ENCODE measurements around the gene MISP.

Gene MISP

DNA sequence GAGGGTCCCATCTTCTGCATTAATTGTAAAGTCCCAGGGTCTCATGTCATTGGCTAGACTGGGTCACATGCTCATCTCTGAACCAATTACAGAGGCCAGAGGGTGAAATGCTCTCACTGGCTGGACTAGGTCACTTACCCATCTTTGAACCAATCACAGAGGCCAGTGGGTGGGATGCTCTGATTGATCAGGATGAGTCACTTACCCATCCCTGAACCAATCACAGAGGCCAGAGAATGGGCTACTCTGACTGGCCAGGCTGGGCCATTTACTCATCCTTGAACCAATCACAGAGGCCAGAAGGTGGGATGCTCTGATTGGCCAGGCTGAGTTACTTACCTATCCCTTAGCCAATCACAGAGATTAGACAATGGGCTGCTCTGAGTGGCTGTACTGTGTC, 5.3 kb downstream of the MISP start:
- Histone ChIP-seq H3K27me3 (ENCODE audit: control insufficient read depth in 5 of 5, insufficient read depth in 4 of 5, low read length in 5 of 5) (no peaks in the 10 kb centered on the region), H3K9me3 (ENCODE audit: control insufficient read depth in 5 of 5, low read length in 5 of 5) (peaks cover 0 to 12% (median 8%) of the 10 kb centered on the region in 5 donors), H3K9ac (ENCODE audit: low read length in 5 of 5) (no peak overlapping the region), H3K27ac (ENCODE audit: low read depth, low read length) (no peak overlapping the region), H3K4me1 (ENCODE audit: control insufficient read depth in 5 of 5, insufficient read depth in 5 of 5, low read length in 5 of 5) (peaks cover 0 to 13% (median 6%) of the 10 kb centered on the region in 5 donors), H3K4me3 (ENCODE audit: low read depth in 1 of 5, low read length in 5 of 5) (no peak overlapping the region), H3K36me3 (ENCODE audit: control insufficient read depth in 5 of 5, insufficient read depth in 5 of 5, low read length in 5 of 5) (no peaks in the 10 kb centered on the region)

DNA sequence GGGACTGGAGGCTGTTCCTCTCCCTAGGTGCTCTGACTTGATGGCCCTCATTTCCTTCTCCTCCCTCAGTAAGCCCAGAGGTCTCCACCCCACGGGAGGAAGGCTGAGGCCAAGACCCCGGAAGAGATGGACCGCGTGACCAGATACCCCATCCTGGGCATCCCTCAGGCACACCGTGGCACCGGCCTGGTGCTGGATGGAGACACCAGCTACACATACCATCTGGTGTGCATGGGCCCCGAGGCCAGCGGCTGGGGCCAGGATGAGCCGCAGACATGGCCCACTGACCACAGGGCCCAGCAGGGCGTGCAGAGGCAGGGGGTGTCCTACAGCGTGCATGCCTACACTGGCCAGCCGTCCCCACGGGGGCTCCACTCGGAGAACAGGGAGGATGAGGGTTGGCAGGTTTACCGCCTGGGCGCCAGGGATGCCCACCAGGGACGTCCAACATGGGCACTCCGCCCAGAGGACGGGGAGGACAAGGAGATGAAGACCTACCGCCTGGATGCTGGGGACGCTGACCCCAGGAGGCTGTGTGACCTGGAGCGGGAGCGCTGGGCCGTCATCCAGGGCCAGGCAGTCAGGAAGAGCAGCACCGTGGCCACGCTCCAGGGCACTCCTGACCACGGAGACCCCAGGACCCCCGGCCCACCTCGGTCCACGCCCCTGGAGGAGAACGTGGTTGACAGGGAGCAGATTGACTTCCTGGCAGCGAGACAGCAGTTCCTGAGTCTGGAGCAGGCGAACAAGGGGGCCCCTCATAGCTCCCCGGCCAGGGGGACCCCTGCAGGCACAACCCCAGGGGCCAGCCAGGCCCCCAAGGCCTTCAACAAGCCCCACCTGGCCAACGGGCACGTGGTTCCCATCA, 6.1 kb downstream of the MISP start:
- no peaks in the 10 kb centered on the region for H3K27me3 ChIP-seq (ENCODE audit: control insufficient read depth in 5 of 5, insufficient read depth in 4 of 5, low read length in 5 of 5)
- no peak overlapping the region for H3K27ac ChIP-seq (ENCODE audit: low read depth, low read length)
- peaks cover 0 to 12% (median 6%) of the 10 kb centered on the region in 5 donors for H3K4me1 ChIP-seq (ENCODE audit: control insufficient read depth in 5 of 5, insufficient read depth in 5 of 5, low read length in 5 of 5)
- no peaks in the 10 kb centered on the region for H3K36me3 ChIP-seq (ENCODE audit: control insufficient read depth in 5 of 5, insufficient read depth in 5 of 5, low read length in 5 of 5)
- H3K9ac ChIP-seq (ENCODE audit: low read length in 5 of 5) = no peak overlapping the region
- no peak overlapping the region for H3K4me3 ChIP-seq (ENCODE audit: low read depth in 1 of 5, low read length in 5 of 5)
- peaks cover 0 to 12% (median 8%) of the 10 kb centered on the region in 5 donors for H3K9me3 ChIP-seq (ENCODE audit: control insufficient read depth in 5 of 5, low read length in 5 of 5)

DNA sequence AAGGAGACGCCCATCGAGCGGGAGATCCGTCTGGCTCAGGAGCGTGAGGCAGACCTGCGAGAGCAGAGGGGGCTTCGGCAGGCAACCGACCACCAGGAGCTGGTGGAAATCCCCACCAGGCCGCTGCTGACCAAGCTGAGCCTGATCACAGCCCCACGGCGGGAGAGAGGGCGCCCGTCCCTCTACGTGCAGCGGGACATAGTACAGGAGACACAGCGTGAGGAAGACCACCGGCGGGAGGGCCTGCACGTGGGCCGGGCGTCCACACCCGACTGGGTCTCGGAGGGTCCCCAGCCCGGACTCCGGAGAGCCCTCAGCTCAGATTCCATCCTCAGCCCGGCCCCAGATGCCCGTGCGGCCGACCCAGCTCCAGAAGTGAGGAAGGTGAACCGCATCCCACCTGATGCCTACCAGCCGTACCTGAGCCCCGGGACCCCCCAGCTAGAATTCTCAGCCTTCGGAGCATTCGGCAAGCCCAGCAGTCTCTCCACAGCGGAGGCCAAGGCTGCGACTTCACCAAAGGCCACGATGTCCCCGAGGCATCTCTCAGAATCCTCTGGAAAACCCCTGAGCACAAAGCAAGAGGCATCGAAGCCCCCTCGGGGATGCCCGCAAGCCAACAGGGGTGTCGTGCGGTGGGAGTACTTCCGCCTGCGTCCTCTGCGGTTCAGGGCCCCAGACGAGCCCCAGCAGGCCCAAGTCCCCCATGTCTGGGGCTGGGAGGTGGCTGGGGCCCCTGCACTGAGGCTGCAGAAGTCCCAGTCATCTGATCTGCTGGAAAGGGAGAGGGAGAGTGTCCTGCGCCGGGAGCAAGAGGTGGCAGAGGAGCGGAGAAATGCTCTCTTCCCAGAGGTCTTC, 7.1 kb downstream of the MISP start:
- H3K9ac ChIP-seq (ENCODE audit: low read length in 5 of 5) = no peak overlapping the region
- H3K4me1 ChIP-seq (ENCODE audit: control insufficient read depth in 5 of 5, insufficient read depth in 5 of 5, low read length in 5 of 5) = peaks cover 0 to 6% (median 1%) of the 10 kb centered on the region in 5 donors
- peaks cover 0 to 12% (median 8%) of the 10 kb centered on the region in 5 donors for H3K9me3 ChIP-seq (ENCODE audit: control insufficient read depth in 5 of 5, low read length in 5 of 5)
- no peak overlapping the region for H3K27ac ChIP-seq (ENCODE audit: low read depth, low read length)
- H3K27me3 ChIP-seq (ENCODE audit: control insufficient read depth in 5 of 5, insufficient read depth in 4 of 5, low read length in 5 of 5) = no peaks in the 10 kb centered on the region
- H3K4me3 ChIP-seq (ENCODE audit: low read depth in 1 of 5, low read length in 5 of 5) = no peak overlapping the region
- no peaks in the 10 kb centered on the region for H3K36me3 ChIP-seq (ENCODE audit: control insufficient read depth in 5 of 5, insufficient read depth in 5 of 5, low read length in 5 of 5)

DNA sequence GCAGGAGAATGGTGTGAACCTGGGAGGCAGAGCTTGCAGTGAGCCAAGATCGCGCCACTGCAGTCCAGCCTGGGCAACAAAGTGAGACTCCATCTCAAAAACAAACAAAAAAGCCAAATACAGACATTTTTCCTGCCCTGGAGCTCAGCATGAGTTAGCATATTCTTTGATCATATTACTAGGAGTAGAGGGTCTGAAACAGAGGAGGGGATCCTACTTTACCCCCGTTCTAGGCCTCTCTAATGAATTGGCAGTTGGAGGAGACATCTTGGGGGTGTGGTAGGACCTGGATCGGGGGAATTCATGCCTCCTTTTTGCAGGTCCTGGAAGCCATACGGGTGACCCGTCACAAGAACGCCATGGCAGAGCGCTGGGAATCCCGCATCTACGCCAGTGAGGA, 12.3 kb downstream of the MISP start:
- Histone ChIP-seq H3K27ac (ENCODE audit: low read depth, low read length) (no peak overlapping the region), H3K27me3 (ENCODE audit: control insufficient read depth in 5 of 5, insufficient read depth in 4 of 5, low read length in 5 of 5) (no peaks in the 10 kb centered on the region), H3K36me3 (ENCODE audit: control insufficient read depth in 5 of 5, insufficient read depth in 5 of 5, low read length in 5 of 5) (no peaks in the 10 kb centered on the region), H3K4me1 (ENCODE audit: control insufficient read depth in 5 of 5, insufficient read depth in 5 of 5, low read length in 5 of 5) (peaks cover 0 to under 1% (median 0%) of the 10 kb centered on the region in 5 donors), H3K9me3 (ENCODE audit: control insufficient read depth in 5 of 5, low read length in 5 of 5) (peaks cover 0 to 7% (median 6%) of the 10 kb centered on the region in 5 donors), H3K9ac (ENCODE audit: low read length in 5 of 5) (no peak overlapping the region), H3K4me3 (ENCODE audit: low read depth in 1 of 5, low read length in 5 of 5) (no peak overlapping the region)

DNA sequence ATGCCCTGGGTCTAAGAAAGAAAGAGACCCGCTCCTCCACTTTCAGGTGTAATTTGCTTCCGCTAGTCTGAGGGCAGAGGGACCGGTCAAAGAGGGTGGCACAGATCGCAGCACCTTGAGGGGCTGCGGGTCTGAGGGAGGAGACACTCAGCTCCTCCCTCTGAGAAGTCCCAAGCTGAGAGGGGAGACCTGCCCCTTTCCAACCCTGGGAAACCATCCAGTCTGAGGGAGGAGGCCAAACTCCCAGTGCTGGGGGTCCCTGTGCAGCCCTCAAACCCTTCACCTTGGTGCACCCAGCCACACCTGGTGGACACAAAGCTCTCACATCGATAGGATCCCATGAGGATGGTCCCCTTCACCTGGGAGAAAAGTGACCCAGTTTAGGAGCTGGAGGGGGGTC, 13.0 kb downstream of the MISP start:
- Histone ChIP-seq H3K27ac (ENCODE audit: low read depth, low read length) (no peak overlapping the region), H3K4me3 (ENCODE audit: low read depth in 1 of 5, low read length in 5 of 5) (no peak overlapping the region), H3K9me3 (ENCODE audit: control insufficient read depth in 5 of 5, low read length in 5 of 5) (peaks cover 0 to under 1% (median 0%) of the 10 kb centered on the region in 5 donors), H3K27me3 (ENCODE audit: control insufficient read depth in 5 of 5, insufficient read depth in 4 of 5, low read length in 5 of 5) (no peaks in the 10 kb centered on the region), H3K9ac (ENCODE audit: low read length in 5 of 5) (no peak overlapping the region), H3K4me1 (ENCODE audit: control insufficient read depth in 5 of 5, insufficient read depth in 5 of 5, low read length in 5 of 5) (peaks cover 0 to 6% (median 5%) of the 10 kb centered on the region in 5 donors), H3K36me3 (ENCODE audit: control insufficient read depth in 5 of 5, insufficient read depth in 5 of 5, low read length in 5 of 5) (no peaks in the 10 kb centered on the region)

DNA sequence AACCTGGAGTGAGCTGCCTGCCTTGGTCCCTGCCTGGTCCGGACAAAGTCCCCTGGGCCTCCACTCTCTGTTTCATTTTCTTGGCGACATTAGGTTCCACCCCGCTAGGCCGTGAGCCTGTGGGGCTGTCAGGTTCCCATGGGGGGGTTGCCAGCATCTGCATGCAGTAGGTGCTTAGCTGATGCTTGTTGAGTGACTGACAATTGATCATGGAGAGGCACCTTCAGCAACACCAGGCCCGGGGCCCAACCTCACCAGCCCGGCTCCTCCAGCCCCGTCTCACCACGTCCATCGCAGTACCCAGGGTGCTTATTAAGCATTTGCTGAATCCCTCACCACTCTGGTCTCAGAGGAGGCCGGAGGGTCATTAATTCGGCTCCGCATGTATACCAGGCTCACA, 13.4 kb downstream of the MISP start:
- no peak overlapping the region for H3K9ac ChIP-seq (ENCODE audit: low read length in 5 of 5)
- H3K27ac ChIP-seq (ENCODE audit: low read depth, low read length) = no peak overlapping the region
- H3K9me3 ChIP-seq (ENCODE audit: control insufficient read depth in 5 of 5, low read length in 5 of 5) = no peaks in the 10 kb centered on the region
- no peaks in the 10 kb centered on the region for H3K27me3 ChIP-seq (ENCODE audit: control insufficient read depth in 5 of 5, insufficient read depth in 4 of 5, low read length in 5 of 5)
- peaks cover 0 to 6% (median 5%) of the 10 kb centered on the region in 5 donors for H3K4me1 ChIP-seq (ENCODE audit: control insufficient read depth in 5 of 5, insufficient read depth in 5 of 5, low read length in 5 of 5)
- H3K4me3 ChIP-seq (ENCODE audit: low read depth in 1 of 5, low read length in 5 of 5) = no peak overlapping the region
- H3K36me3 ChIP-seq (ENCODE audit: control insufficient read depth in 5 of 5, insufficient read depth in 5 of 5, low read length in 5 of 5) = no peaks in the 10 kb centered on the region

DNA sequence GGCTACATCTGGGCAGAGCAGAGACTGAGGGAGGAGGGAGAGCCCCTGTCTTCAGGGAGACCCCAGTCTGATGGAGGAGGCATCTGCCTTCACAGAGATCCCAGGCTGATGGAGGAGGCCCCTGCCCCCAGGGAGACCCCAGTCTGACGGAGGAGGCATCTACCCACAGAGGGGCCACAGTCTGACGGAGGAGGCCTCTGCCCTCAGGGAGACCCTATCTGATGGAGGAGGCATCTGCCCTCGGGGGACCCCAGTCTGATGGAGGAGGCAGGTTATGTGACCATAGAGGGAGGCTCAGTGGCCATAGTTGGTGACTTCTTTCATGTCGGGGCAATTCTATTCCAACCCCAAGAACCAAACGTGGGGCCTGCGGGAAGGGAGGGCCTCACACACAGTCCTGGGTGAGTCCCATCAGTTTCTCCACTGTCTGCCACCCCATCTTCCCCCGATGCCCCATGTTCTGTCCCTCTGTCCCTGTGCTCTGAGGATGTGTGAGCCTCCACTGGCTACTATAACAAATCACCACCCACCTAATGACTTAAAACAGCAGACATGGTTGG, 14.3 kb downstream of the MISP start:
- H3K9ac ChIP-seq (ENCODE audit: low read length in 5 of 5) = no peak overlapping the region
- H3K27ac ChIP-seq (ENCODE audit: low read depth, low read length) = no peak overlapping the region
- no peaks in the 10 kb centered on the region for H3K27me3 ChIP-seq (ENCODE audit: control insufficient read depth in 5 of 5, insufficient read depth in 4 of 5, low read length in 5 of 5)
- H3K9me3 ChIP-seq (ENCODE audit: control insufficient read depth in 5 of 5, low read length in 5 of 5) = no peaks in the 10 kb centered on the region
- H3K4me1 ChIP-seq (ENCODE audit: control insufficient read depth in 5 of 5, insufficient read depth in 5 of 5, low read length in 5 of 5) = peaks cover 0 to 6% (median 5%) of the 10 kb centered on the region in 5 donors
- H3K36me3 ChIP-seq (ENCODE audit: control insufficient read depth in 5 of 5, insufficient read depth in 5 of 5, low read length in 5 of 5) = no peaks in the 10 kb centered on the region
- H3K4me3 ChIP-seq (ENCODE audit: low read depth in 1 of 5, low read length in 5 of 5) = no peak overlapping the region

DNA sequence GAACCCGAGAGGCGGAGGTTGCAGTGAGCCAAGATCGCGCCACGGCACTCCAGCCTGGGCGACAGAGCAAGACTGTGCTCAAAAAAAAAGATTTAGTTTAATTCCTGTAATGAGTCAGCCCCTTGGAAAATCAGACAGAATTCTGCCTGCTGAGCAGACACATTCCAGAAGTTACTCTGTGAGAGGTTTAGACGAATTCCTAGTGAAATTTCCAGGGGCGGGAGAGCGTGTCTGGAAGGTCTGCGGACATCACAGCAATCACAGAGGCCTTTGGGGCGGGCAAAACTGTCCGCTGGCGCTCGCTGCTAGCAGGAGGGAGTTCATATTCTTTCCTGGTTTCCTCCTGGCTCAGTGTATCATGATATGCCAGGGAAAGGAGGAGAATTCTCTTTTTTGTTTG, 17.5 kb downstream of the MISP start:
- Histone ChIP-seq H3K4me3 (ENCODE audit: low read depth in 1 of 5, low read length in 5 of 5) (no peak overlapping the region), H3K9ac (ENCODE audit: low read length in 5 of 5) (no peak overlapping the region), H3K4me1 (ENCODE audit: control insufficient read depth in 5 of 5, insufficient read depth in 5 of 5, low read length in 5 of 5) (peaks cover 0 to 6% (median 5%) of the 10 kb centered on the region in 5 donors), H3K27ac (ENCODE audit: low read depth, low read length) (no peak overlapping the region), H3K27me3 (ENCODE audit: control insufficient read depth in 5 of 5, insufficient read depth in 4 of 5, low read length in 5 of 5) (no peaks in the 10 kb centered on the region), H3K9me3 (ENCODE audit: control insufficient read depth in 5 of 5, low read length in 5 of 5) (no peaks in the 10 kb centered on the region), H3K36me3 (ENCODE audit: control insufficient read depth in 5 of 5, insufficient read depth in 5 of 5, low read length in 5 of 5) (no peaks in the 10 kb centered on the region)

DNA sequence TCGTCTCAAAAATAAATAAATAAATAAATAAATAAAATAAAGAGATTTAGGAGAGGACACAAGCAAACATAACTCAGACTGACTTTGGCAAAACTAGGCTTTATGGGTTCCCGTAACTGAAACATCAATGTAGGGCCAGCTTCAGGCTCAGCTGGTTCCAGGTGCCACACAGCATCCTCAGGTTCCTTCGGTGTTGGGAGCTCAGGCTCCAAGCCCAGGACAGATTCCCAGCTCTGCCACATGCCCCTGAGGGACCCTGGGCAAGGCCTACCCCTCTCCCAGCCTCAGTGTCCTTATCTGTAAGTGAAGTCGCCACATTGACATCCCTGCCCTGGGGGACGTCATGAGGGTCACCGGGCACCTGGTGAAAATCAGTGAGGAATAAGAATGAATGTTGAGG, 18.7 kb downstream of the MISP start:
- Histone ChIP-seq H3K9ac (ENCODE audit: low read length in 5 of 5) (no peak overlapping the region), H3K4me3 (ENCODE audit: low read depth in 1 of 5, low read length in 5 of 5) (no peak overlapping the region), H3K36me3 (ENCODE audit: control insufficient read depth in 5 of 5, insufficient read depth in 5 of 5, low read length in 5 of 5) (no peaks in the 10 kb centered on the region), H3K4me1 (ENCODE audit: control insufficient read depth in 5 of 5, insufficient read depth in 5 of 5, low read length in 5 of 5) (peaks cover 0 to 6% (median 5%) of the 10 kb centered on the region in 5 donors), H3K27me3 (ENCODE audit: control insufficient read depth in 5 of 5, insufficient read depth in 4 of 5, low read length in 5 of 5) (no peaks in the 10 kb centered on the region), H3K9me3 (ENCODE audit: control insufficient read depth in 5 of 5, low read length in 5 of 5) (no peaks in the 10 kb centered on the region), H3K27ac (ENCODE audit: low read depth, low read length) (no peak overlapping the region)
